Measurements from ENCODE around the gene SMARCC1. TPM values are rescaled to one million over a fixed set of nuclear protein-coding genes. Genes with fewer than 3 reads are reported as not detected.

Gene SMARCC1
- total RNA-seq, 1 donor = 44.9 TPM

DNA sequence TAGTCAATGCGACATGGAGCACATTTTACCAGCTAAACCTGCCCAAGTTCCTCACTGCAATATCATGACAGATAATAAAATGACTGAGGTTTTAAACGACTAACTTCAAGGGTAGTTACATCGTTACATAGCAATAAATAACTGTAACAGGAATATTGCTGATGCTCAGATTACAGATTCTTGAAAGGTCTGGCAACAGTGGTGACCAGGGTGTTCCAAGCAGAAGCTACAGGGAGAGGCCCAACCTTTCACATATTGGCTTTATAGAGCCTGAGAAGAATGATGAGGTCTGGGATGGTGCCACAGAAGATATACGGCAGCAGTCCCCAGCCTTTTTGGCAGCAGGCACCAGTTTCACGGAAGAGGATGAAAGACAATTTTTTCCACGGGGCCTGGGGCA lies 151.9 kb downstream of the SMARCC1 start:
- TF ChIP-seq CTCF (IDR thresholded peaks at IDR 0.05; ENCODE audit: insufficient read depth, low read depth, low read length) = no peak
- DNase-seq (ENCODE audit: low read depth) = no peak
- no peak overlapping the region for H3K4me3 ChIP-seq (ENCODE audit: low read depth, low read length)

- no peak for DNase-seq (ENCODE audit: low read depth)
- H3K4me3 ChIP-seq (ENCODE audit: low read depth, low read length) = no peak overlapping the region
- no peak for TF ChIP-seq CTCF (IDR thresholded peaks at IDR 0.05; ENCODE audit: insufficient read depth, low read depth, low read length)
These were observed 153.3 kb downstream of the SMARCC1 start for GRCh38 chr3:47628426-47628825.

GRCh38 chr3:47622671-47623461 lies 158.8 kb downstream of the SMARCC1 start:
- H3K4me3 ChIP-seq (ENCODE audit: low read depth, low read length) = no peak overlapping the region
- TF ChIP-seq CTCF (IDR thresholded peaks at IDR 0.05; ENCODE audit: insufficient read depth, low read depth, low read length) = no peak
- DNase-seq (ENCODE audit: low read depth) = no peak

GRCh38 chr3:47617086-47618010 lies 164.3 kb downstream of the SMARCC1 start:
- no peak for TF ChIP-seq CTCF (IDR thresholded peaks at IDR 0.05; ENCODE audit: insufficient read depth, low read depth, low read length)
- DNase-seq (ENCODE audit: low read depth) = peak; percentile 12

GRCh38 chr3:47614788-47615187 lies 166.9 kb downstream of the SMARCC1 start:
- H3K4me3 ChIP-seq (ENCODE audit: low read depth, low read length) = no peak overlapping the region
- no peak for TF ChIP-seq CTCF (IDR thresholded peaks at IDR 0.05; ENCODE audit: insufficient read depth, low read depth, low read length)

More at GRCh38 chr3:47617086-47618010, 164.3 kb downstream of the SMARCC1 start:
- H3K4me3 ChIP-seq (ENCODE audit: low read depth, low read length) = no peak overlapping the region

DNA sequence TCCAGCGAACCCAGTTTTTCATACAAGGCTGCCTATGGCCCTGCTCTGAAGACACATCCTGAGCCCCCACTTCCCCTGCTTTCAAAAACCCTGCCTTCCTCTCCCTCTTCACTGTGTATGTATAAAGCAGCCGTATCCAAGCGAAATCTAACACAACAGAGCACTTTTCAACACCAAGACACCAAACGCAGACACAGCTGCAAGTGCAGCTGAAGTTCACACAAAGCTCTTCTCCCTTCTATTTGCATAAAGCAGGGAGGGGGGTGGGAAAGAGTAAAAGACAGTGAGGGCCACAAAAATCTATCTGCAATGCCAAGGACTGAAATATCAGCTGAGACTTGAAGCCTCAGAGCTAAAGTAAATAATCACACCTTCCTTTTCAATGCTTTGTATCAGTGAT lies 168.0 kb downstream of the SMARCC1 start:
- no peak for TF ChIP-seq CTCF (IDR thresholded peaks at IDR 0.05; ENCODE audit: insufficient read depth, low read depth, low read length)
- H3K4me3 ChIP-seq (ENCODE audit: low read depth, low read length) = no peak overlapping the region
- DNase-seq (ENCODE audit: low read depth) = no peak

More at GRCh38 chr3:47614788-47615187, 166.9 kb downstream of the SMARCC1 start:
- DNase-seq (ENCODE audit: low read depth) = no peak
